RCC 7860 (cell line): Measurements from ENCODE around the gene LRRTM4.
"Not testable (repeated sequence)": the region's sequence is repeated elsewhere in the genome, so short reads cannot be mapped to it uniquely, and the experiment has no call there.

Source experiments
- DNase-seq: peaks from one replicate; pipeline ENCODE4 v3.0.0-alpha.2; 2015; ENCODE audit warnings: low spot score
- FAIRE-seq: peaks from 2 replicates; lab custom pipeline; 2012; peaks lifted over from hg19 to GRCh38; lab: Jason Lieb, UNC

LRRTM4 gene

DNA sequence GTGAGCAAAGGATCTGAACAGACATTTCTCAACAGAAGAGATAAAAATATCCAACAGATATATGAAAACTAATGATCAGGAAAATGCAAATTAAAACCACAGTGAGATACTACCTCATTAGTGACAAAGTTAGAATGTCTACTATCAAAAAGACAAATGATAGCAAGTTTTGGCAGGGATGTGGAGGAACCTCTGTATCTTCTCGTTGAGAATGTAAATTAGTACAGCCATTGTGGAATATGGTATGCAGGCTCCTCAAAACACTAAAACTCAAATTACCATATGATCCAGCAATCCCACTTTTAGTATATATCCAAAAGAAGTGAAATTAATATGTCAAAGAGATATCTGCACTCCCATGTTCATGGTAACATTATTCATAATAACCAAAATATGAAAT, 427.1 kb downstream of the LRRTM4 start:
- DNase-seq = no peak
- no peak for FAIRE-seq

GRCh38 chr2:77088424-77088823, 433.8 kb downstream of the LRRTM4 start:
- DNase-seq, FAIRE-seq: not testable (repeated sequence)

GRCh38 chr2:77087987-77088414, 434.2 kb downstream of the LRRTM4 start:
- no peak for FAIRE-seq
- no peak for DNase-seq

DNA sequence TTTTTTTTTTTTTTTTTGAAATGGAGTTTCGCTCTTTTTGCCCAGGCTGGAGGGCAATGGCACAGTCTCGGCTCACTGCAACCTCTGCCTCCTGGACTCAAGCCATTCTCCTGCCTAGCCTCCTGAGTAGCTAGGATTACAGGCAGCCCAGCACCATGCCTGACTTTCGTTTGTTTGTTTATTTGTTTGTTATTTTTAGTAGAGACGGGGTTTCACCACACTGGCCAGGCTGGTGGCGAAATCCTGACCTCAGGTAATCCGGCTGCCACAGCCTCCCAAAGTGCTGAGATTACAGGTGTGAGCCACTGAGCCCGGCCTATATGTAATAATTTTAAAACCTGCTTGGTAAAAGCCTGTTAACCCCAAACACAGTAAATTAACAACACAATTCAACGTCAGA, 435.7 kb downstream of the LRRTM4 start:
- DNase-seq (no peak), FAIRE-seq (no peak)

- no peak for FAIRE-seq
These were observed 436.1 kb downstream of the LRRTM4 start for GRCh38 chr2:77086051-77086450.

GRCh38 chr2:77085561-77085960, 436.6 kb downstream of the LRRTM4 start:
- FAIRE-seq (no peak), DNase-seq (no peak)

More at GRCh38 chr2:77086051-77086450, 436.1 kb downstream of the LRRTM4 start:
- no peak for DNase-seq

GRCh38 chr2:77081597-77081996, 440.6 kb downstream of the LRRTM4 start:
- no peak for FAIRE-seq
- DNase-seq = no peak

- no peak for FAIRE-seq
- DNase-seq = no peak
These were observed 457.9 kb downstream of the LRRTM4 start for GRCh38 chr2:77064324-77064723.

DNA sequence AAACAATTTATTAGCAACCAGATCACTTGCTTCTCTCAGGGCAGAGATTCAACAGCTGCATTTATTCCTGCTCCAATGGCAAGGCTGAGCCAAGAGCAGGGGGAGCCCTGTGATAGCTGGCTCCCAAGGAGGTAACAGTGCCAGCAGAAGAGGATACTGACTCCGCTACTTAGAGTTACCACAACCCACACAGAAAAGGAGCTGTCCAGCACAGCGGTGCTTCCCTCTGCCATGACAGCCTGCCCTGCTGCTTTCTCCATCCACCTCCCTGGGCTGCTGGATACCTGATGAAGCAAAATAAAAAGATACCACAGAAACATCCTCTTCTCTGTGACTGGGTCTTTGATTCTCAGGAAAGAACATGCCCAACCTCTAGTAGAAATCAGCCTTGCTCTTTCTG, 467.2 kb downstream of the LRRTM4 start:
- no peak for DNase-seq
- no peak for FAIRE-seq

- FAIRE-seq (no peak), DNase-seq (no peak)
These were observed 475.8 kb downstream of the LRRTM4 start for GRCh38 chr2:77046339-77046738.

- not testable (repeated sequence) for DNase-seq
These were observed 476.7 kb downstream of the LRRTM4 start for GRCh38 chr2:77045456-77045855.

GRCh38 chr2:77034445-77034844, 487.7 kb downstream of the LRRTM4 start:
- no peak for FAIRE-seq

More at GRCh38 chr2:77045456-77045855, 476.7 kb downstream of the LRRTM4 start:
- not testable (repeated sequence) for FAIRE-seq

DNA sequence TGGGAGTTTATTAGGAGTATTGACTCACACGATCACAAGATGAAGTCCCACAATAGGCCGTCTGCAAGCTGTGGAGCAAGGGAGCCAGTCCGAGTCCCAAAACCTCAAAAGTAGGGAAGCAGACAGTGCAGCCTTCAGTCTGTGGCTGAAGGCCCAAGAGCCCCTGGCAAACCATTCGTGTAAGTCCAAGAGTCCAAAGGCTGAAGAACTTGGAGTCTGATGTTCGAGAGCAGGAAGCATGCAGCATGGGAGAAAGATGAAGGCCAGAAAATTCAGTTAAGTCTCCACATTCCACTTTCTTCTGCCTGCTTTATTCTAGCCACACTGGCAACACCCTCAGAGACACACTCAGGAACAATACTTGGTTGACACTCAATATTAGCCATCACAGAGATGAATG, 492.9 kb downstream of the LRRTM4 start:
- not testable (repeated sequence) for DNase-seq, FAIRE-seq

More at GRCh38 chr2:77034445-77034844, 487.7 kb downstream of the LRRTM4 start:
- no peak for DNase-seq

DNA sequence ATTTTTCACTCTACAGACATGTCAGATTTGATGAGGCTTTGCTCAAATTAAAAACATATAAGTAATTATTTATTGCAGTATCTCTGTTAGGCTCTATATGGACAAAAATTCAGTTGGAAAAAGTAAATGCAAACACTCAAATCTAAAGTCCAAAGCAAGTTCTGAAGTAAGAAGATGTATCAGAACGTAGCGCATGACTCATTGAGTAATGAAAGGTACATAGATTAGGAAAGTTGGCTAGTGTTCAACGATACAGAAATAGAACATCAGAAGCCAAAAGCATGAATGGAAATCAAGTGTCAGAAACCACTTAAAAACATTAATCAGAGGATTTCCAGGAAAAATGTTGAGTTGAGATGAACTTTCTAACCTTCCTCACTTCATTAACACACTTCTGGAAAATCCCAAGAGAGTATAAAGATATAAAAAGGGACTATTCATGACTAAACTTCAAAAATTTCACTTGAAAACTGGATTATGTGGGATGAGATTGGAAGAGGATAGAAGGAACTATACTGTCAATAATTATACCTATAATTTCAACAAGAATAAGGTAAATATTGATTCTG, 494.1 kb downstream of the LRRTM4 start:
- DNase-seq = no peak
- FAIRE-seq = no peak

DNA sequence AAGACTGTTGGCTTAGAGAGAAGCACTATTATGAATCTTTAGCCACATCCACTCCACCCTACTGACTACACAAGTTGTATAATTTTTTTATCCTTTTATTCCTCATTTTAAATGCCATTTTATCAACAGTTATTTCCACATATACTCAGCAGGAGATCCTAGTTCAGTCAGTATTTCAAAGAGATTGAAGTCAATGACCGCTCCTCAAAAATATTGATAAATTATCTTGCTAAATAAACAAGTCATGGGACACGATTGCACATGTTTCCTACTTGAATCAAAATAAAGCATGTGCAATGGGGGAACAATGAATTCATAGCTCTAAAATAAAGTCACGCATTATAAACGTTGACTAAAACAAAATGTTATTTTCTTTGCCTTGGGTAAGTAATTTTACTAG, 496.5 kb downstream of the LRRTM4 start:
- FAIRE-seq = no peak

GRCh38 chr2:77021161-77021560, 501.0 kb downstream of the LRRTM4 start:
- no peak for FAIRE-seq
- DNase-seq = no peak

More for the DNA sequence above, 496.5 kb downstream of the LRRTM4 start:
- no peak for DNase-seq

- no peak for DNase-seq
- FAIRE-seq = no peak
These were observed 504.0 kb downstream of the LRRTM4 start for GRCh38 chr2:77018219-77018618.

DNA sequence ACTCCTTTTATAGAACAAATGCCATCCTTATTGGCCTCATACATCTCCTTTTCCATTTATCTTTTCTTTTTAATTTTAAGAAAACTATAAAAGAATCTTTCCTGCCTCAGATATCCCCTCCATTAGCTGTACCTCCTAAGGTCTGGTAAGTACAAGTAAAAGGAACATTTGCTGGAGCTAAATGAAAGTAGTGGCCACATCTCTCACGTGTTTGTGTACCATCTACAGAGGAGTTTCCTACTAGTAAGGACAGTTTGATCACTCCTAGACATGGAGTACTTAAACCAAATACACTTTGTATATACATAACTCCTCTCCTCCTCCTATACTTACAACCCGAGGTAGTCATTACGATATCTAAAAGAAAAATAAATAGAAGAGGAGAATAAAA, 504.8 kb downstream of the LRRTM4 start:
- DNase-seq (no peak), FAIRE-seq (no peak)

GRCh38 chr2:77016443-77017354, 505.5 kb downstream of the LRRTM4 start:
- FAIRE-seq (no peak), DNase-seq (no peak)

GRCh38 chr2:77013953-77014352, 508.2 kb downstream of the LRRTM4 start:
- no peak for FAIRE-seq
- DNase-seq = no peak

- no peak for DNase-seq
- FAIRE-seq = no peak
These were observed 508.7 kb downstream of the LRRTM4 start for GRCh38 chr2:77013457-77013856.

GRCh38 chr2:77009307-77009706, 512.9 kb downstream of the LRRTM4 start:
- no peak for DNase-seq
- peak; percentile 50 for FAIRE-seq
